RWPE2 (cell line): Measurements from ENCODE around the gene TMEM175.
"Not testable (repeated sequence)": the region's sequence is repeated elsewhere in the genome, so short reads cannot be mapped to it uniquely, and the experiment has no call there.

Source experiments
- ATAC-seq: fragments of 200-7000 bp; cut with Tn5 transposase; 3 replicates; pipeline ENCODE4 v1.9.1; 2021; ENCODE audit warnings: low read depth
- DNase-seq: peaks from one replicate; pipeline ENCODE4 v3.0.0-alpha.2; 2020; ENCODE audit warnings: low spot score
- H3K27ac ChIP-seq: fragments of 450-650 bp; 2 replicates; pipeline ENCODE4 v1.5.1; 2017; ENCODE audit warnings: mild to moderate bottlenecking; ENCODE audit not compliant: poor library complexity, severe bottlenecking
- H3K27me3 ChIP-seq: fragments of 250-450 bp; sonication (Bioruptor Pico); 2 replicates; pipeline ENCODE4 v1.5.1; 2021; ENCODE audit warnings: mild to moderate bottlenecking, moderate library complexity; ENCODE audit not compliant: insufficient read depth, poor library complexity, severe bottlenecking
- H3K36me3 ChIP-seq: fragments of 250-450 bp; sonication (Bioruptor Pico); 2 replicates; pipeline ENCODE4 v1.5.1; 2020; ENCODE audit warnings: low read depth, mild to moderate bottlenecking, moderate library complexity
- H3K4me1 ChIP-seq: fragments of 250-450 bp; sonication (Bioruptor Pico); 2 replicates; pipeline ENCODE4 v1.5.1; 2021; ENCODE audit warnings: mild to moderate bottlenecking, moderate library complexity; ENCODE audit not compliant: insufficient read depth, poor library complexity, severe bottlenecking
- H3K4me3 ChIP-seq: fragments of 250-450 bp; sonication (Bioruptor Pico); 2 replicates; pipeline ENCODE4 v1.5.1; 2021; ENCODE audit warnings: mild to moderate bottlenecking, moderate library complexity; ENCODE audit not compliant: severe bottlenecking
- H3K9me3 ChIP-seq: fragments of 250-450 bp; sonication (Bioruptor Pico); 2 replicates; pipeline ENCODE4 v1.5.1; 2021; ENCODE audit warnings: mild to moderate bottlenecking, moderate library complexity; ENCODE audit not compliant: severe bottlenecking
- CTCF ChIP-seq: fragments of 450-650 bp; IDR thresholded peaks from one replicate; pipeline ENCODE4 v1.5.1; 2017; ENCODE audit warnings: mild to moderate bottlenecking, moderate library complexity; ENCODE audit not compliant: poor library complexity, severe bottlenecking

The TMEM175 gene

GRCh38 chr4:917992-918391 is 14.3 kb upstream of the TMEM175 start:
- H3K9me3 ChIP-seq = no peaks in the 10 kb centered on the region

GRCh38 chr4:918591-918990 is 13.7 kb upstream of the TMEM175 start:
- DNase-seq, H3K27ac ChIP-seq, H3K4me3 ChIP-seq, H3K9me3 ChIP-seq, H3K27me3 ChIP-seq, ATAC-seq, H3K4me1 ChIP-seq, H3K36me3 ChIP-seq: not testable (repeated sequence)

More at GRCh38 chr4:917992-918391, 14.3 kb upstream of the TMEM175 start:
- DNase-seq (no peak), ATAC-seq (no peak)
- no peak overlapping the region for H3K4me3 ChIP-seq
- H3K36me3 ChIP-seq = peaks cover 3% of the 10 kb centered on the region; the same call in 1 of the 2 replicates
- H3K27ac ChIP-seq = no peak overlapping the region
- TF ChIP-seq CTCF = no peak
- H3K27me3 ChIP-seq = no peaks in the 10 kb centered on the region
- H3K4me1 ChIP-seq = no peaks in the 10 kb centered on the region

DNA sequence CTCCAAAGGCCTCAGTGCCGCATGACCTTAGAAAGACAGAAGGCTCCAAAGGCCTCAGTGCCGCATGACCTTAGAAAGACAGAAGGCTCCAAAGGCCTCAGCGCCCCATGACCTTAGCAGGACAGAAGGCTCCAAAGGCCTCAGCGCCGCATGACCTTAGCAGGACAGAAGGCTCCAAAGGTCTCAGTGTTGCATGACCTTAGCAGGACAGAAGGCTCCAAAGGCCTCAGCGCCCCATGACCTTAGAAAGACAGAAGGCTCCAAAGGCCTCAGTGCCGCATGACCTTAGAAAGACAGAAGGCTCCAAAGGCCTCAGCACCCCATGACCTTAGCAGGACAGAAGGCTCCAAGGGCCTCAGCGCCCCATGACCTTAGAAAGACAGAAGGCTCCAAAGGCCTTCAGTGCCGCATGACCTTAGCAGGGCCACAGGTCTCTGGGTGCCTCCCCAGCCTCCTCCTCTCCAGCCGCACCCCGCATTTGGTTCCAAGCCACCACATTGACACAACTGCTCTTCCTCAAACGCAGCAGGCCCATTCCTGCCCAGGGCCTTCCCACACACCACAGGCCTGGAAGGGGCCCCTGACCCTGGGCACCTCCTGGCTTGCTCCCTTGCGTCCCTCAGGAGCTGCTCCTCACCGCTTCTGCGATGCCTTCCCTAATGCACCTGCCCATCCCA is 13.1 kb upstream of the TMEM175 start:
- not testable (repeated sequence) for ATAC-seq, H3K4me3 ChIP-seq, DNase-seq, H3K9me3 ChIP-seq, H3K27ac ChIP-seq, H3K4me1 ChIP-seq, H3K36me3 ChIP-seq, H3K27me3 ChIP-seq

- ATAC-seq = no peak
Measured at GRCh38 chr4:921830-922331, 10.4 kb upstream of the TMEM175 start.

GRCh38 chr4:924107-925096 is 7.9 kb upstream of the TMEM175 start:
- Histone ChIP-seq H3K4me1 (no peaks in the 10 kb centered on the region), H3K27me3 (no peaks in the 10 kb centered on the region), H3K27ac (no peak overlapping the region), H3K4me3 (no peak overlapping the region), H3K9me3 (no peaks in the 10 kb centered on the region), H3K36me3 (no peaks in the 10 kb centered on the region)
- ATAC-seq = no peak
- no peak for TF ChIP-seq CTCF
- DNase-seq = no peak

More at GRCh38 chr4:921830-922331, 10.4 kb upstream of the TMEM175 start:
- Histone ChIP-seq H3K4me3 (no peak overlapping the region), H3K27ac (no peak overlapping the region), H3K36me3 (no peaks in the 10 kb centered on the region), H3K4me1 (no peaks in the 10 kb centered on the region), H3K27me3 (no peaks in the 10 kb centered on the region), H3K9me3 (no peaks in the 10 kb centered on the region)
- DNase-seq = no peak
- TF ChIP-seq CTCF = no peak
